COLO829 (cell line): Measurements from ENCODE around the gene HTR3A.

Source experiments
- DNase-seq: peaks from one replicate; pipeline ENCODE4 v3.0.0; 2012; ENCODE audit warnings: low spot score

Gene HTR3A

GRCh38 chr11:113979431-113979830 is 4.5 kb downstream of the HTR3A start:
- DNase-seq: no peak

DNA sequence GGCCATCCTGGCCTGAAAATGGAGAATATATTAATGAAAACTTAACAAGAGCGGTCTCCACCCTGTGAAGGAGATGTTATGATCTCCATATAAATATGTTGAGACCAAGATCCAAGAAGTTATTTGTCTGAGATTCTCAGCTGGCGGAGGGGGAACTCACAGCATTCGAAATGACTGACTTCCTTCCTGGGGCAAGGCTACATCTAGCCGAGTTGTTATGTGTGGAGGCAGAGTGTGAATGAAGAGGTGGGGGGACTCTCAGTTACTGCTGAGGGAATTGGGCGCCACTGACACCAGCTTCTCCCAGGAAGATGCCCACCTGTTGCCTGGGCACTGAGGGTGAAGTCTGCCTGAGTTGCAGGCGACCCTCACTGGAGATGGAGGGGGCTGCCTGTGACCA is 5.9 kb downstream of the HTR3A start:
- DNase-seq: no peak

- DNase-seq: no peak
Observed at GRCh38 chr11:113982306-113982705, 7.4 kb downstream of the HTR3A start.

DNA sequence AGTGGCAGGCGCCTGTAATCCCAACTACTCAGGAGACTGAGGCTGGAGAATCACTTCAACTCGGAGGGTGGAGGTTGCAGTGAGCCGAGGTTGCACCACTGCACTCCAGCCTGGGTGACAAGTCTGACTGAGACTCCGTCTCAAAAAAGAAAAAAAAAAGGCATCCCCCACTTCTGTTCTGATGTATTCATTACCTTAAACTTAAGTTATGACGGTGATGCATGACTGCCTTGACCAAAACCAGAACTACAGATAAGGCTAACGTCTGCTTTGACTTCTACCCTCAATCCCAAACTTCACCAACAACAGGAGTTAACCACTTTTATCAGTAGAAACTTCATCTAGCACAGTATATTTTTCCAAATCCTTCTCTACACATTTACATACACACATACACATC is 9.9 kb downstream of the HTR3A start:
- DNase-seq: no peak

DNA sequence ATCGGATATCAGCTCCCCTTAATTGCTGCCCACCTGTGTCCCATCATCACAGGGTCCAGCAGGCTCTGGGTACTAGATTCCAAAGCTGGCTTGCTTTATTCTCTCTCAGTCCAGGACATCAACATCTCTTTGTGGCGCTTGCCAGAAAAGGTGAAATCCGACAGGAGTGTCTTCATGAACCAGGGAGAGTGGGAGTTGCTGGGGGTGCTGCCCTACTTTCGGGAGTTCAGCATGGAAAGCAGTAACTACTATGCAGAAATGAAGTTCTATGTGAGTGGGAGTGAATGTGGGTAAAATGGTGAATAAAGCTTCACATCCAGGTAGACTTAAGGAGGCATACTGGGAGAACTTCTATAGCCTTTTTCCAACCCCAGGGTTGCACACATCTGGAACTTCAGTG is 11.0 kb downstream of the HTR3A start:
- DNase-seq: no peak

GRCh38 chr11:113986351-113987140 is 11.6 kb downstream of the HTR3A start:
- DNase-seq: no peak

- no peak for DNase-seq
Observed at GRCh38 chr11:113989381-113989780, 14.5 kb downstream of the HTR3A start.

DNA sequence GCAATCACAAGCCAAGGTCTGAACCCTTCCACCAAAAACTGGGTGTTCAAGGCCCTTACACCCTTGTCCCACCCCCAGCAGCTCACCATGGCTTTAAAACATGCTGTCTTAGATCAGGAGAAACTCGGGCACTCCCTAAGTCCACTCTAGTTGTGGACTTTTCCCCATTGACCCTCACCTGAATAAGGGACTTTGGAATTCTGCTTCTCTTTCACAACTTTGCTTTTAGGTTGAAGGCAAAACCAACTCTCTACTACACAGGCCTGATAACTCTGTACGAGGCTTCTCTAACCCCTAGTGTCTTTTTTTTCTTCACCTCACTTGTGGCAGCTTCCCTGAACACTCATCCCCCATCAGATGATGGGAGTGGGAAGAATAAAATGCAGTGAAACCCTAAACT is 15.0 kb downstream of the HTR3A start:
- no peak for DNase-seq

GRCh38 chr11:113991170-113991569 is 16.3 kb downstream of the HTR3A start:
- peak; percentile 32 for DNase-seq

GRCh38 chr11:113991718-113992458 is 17.0 kb downstream of the HTR3A start:
- peak; percentile 31 for DNase-seq

- DNase-seq: no peak
Observed at GRCh38 chr11:113992459-113993110, 17.7 kb downstream of the HTR3A start.

DNA sequence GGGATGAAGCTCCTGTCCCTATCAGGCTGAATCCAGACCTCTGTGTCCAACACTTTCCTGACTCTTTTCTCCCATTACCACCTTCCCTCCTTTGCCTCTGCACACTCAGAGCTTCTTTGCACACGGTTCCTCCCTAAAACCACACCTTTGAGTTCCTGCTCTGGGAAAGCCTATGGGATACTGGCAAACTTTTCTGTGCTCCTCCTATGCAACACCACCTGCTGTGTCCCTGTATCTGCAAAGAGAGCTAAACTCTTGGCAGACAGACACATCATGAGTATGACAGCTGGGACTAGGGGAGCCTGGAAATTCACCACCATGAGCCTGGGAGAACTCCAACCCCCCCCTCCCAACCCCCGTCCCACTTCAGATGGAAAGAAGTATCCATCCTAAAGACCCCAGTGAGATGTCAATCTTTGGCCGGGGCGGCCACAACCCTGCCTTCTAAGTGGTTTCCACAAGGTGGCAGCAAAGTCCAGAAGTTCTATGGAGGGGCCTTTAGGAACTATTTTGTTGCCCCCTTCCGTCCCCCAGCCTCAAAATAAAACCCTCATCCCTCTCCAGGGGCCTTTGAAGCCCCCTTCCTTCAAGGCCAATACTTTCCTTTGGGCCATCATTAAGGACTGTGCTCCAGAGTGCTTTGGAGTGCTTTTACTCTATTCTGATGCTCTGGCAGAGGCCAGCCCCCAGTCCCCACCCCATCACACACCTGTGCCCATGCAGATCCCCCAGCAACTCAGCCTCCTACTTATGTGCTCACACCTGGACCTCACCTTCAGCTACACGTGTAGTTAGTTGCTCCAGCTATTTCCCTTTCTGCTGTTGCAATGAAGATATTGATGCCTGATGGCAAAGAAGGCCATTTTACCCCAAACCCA is 19.4 kb downstream of the HTR3A start:
- DNase-seq: peak; percentile 34

DNA sequence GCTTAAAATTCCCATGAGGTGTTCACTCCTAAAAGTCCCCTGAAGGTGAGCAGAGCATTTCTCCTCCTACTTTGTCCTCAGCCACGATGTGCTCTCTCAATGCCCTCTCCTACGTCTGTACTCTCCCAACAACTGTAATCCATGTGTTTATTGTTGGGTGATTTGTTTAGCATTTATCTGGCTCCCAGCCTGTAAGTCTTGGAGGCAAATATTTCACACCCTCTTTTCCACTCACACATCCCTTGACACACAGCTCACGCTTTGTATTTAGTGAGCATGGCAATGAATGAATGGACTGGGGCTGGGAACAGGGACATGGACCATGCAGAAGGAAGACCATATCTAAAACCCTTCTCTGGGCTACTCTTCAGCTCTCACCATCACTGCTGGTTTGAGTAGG is 22.6 kb downstream of the HTR3A start:
- DNase-seq: no peak

GRCh38 chr11:113998574-113998973 is 23.7 kb downstream of the HTR3A start:
- no peak for DNase-seq

DNA sequence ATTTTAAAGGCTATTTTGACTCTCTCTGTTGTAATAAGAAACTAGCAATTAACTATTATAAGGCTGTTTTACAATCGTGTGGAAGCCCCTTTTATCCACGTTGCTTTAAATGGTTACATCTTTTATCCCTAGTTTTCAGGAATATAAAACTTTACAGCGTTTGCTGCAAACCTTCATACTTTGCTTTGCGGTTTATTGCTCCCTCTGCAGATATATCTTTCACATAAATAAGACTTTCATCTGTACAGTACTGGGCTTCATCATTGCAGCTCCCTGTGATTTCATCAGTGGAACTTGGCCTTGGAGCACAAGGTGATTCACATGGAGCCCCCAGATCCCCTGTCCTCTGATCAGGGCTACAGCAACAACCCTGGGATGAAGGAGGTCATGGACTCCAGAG is 25.6 kb downstream of the HTR3A start:
- DNase-seq: no peak

DNA sequence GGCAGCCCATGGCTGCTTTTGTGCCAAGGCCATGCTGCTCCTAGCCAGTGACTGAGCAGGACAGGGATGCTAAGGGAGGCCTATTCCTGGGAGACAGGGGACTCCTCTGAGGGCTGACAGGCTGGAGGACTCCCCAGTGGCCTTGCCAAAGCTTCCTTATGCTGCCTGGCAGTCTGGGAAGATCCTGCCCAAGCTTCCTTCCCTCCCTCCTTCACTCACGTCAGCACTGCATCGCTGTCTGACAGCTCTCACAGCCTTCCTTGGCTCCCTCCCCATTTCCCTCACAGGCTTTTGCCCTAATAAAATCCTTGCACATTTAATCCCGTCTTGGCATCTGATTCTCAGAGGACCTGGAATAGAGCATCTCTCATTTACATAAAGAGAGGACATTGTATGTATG is 26.5 kb downstream of the HTR3A start:
- no peak for DNase-seq

DNA sequence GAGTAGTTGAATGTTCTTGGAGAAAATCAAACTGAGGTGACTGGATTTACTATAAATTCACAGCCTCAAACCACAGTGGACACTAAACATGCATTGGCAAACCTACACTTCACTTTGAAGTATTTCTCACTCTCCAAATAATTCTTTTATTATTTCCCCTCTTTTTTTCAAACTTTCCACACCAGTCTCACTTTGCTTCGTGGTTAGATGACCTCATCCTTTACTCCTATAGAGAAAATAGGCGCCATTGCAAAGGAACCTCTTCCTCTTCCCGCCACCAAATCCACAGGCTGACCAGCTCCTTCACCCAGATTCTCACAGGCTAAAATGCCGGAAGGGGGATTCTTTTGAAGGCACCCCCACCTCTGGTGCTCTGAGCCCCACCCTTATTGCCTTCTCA is 33.4 kb downstream of the HTR3A start:
- no peak for DNase-seq

DNA sequence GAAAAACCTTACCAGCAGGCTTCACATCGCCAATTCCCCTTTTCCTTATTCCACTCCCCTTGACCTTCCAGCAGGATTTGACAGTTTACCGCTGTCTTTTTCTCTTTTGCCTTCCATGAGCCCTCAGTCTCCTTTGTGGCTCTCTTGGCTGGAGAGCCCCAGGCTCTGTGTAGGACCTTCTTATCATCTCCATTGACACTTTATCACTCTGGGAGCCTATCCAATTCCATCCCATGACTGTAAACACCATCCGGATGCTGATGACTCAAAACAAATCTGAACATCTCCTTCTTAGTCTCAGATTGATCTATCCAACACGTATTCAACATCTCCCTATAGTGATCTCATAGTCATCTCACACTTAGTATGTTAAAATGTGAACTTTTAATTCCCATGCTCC is 36.0 kb downstream of the HTR3A start:
- DNase-seq: no peak

DNA sequence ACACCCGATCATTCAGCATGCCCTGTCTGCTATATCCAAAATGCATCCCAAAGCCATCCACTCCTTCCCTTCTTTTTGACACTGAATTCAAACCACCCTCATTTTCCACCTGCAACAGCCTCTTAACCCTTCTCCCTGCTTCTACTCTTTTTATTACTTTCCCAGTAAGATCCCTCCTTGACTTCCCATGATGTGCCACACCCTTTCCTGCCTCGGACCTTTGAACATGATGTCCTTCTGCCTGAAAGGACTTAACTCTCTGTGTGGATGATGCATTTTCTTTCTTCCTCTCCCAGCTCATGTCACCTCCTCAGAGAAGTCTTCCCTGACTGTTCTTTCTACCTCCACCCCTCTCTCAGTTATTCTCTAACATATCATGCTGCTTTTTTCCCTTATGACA is 36.5 kb downstream of the HTR3A start:
- DNase-seq: no peak

DNA sequence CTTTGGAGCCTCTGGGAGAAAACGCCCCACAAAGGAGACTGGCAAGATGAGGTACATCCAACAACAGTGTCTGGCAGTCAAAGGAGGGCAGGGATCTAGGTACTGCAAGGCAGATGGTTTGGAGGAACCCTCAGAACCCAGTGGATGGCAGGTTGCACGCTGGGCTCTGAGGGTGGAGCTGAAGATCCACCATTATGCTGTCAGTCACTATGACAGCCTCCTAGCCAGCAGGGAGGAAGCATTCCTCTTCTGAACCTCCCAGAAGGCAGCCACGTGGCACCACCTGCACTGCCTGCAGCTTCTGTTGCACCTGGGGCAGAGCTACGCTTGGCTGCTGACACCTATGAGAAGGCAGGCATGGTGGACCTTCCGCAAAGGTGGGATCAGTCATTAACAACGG is 40.2 kb downstream of the HTR3A start:
- no peak for DNase-seq

GRCh38 chr11:114016986-114017385 is 42.1 kb downstream of the HTR3A start:
- no peak for DNase-seq

DNA sequence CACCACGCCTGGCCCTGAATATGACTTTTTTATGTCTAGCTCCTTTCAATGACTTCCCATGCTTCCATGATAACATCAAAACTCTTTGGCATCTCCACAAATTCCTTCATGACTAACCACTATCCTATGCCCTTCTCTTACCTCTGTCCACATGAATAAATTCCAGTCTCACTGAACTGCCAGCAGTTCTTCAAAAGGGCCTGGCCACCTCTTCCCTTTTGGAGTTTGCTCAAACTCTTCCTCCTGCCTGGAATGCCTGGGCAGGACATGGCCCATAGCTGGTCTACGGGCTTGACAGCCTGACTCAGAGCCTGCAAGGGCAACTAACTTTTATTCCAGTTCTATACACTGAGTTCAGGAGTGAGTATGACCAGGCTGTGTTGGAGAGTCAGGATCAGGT is 42.8 kb downstream of the HTR3A start:
- DNase-seq: no peak
